Testis (tissue), 2 donors: ENCODE data around the gene GOT2.
A peak's percentile ranks its signal among the peaks of the same experiment; 100 is the strongest.

Source experiments
- CTCF ChIP-seq, 3 experiments: fragments of 450-650 bp in 2 of 3; fragments of 200-600 bp in 1 of 3; sonication (generic) in 1 of 3; IDR thresholded peaks; one replicate each; pipeline ENCODE4 v1.5.1; 2016 to 2019; ENCODE audit warnings: antibody characterized with exemption in 3 of 3, mild to moderate bottlenecking in 2 of 3, moderate library complexity in 1 of 3
- POLR2A ChIP-seq: fragments of 450-650 bp; IDR thresholded peaks from one replicate; pipeline ENCODE4 v1.6.1; 2017; ENCODE audit warnings: antibody characterized with exemption, mild to moderate bottlenecking, moderate library complexity

- peak in 1 of 3 experiments; percentile 18 for TF ChIP-seq CTCF (IDR thresholded peaks at IDR 0.05)
- TF ChIP-seq POLR2A, result no peak
Observed at GRCh38 chr16:58678716-58679115, 55.4 kb downstream of the GOT2 start.
